ENCODE results near the gene PRPF39.
"Not testable (repeated sequence)": the region's sequence is repeated elsewhere in the genome, so short reads cannot be mapped to it uniquely, and the experiment has no call there.

Gene PRPF39, protein sequence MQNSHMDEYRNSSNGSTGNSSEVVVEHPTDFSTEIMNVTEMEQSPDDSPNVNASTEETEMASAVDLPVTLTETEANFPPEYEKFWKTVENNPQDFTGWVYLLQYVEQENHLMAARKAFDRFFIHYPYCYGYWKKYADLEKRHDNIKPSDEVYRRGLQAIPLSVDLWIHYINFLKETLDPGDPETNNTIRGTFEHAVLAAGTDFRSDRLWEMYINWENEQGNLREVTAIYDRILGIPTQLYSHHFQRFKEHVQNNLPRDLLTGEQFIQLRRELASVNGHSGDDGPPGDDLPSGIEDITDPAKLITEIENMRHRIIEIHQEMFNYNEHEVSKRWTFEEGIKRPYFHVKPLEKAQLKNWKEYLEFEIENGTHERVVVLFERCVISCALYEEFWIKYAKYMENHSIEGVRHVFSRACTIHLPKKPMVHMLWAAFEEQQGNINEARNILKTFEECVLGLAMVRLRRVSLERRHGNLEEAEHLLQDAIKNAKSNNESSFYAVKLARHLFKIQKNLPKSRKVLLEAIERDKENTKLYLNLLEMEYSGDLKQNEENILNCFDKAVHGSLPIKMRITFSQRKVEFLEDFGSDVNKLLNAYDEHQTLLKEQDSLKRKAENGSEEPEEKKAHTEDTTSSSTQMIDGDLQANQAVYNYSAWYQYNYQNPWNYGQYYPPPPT

DNA sequence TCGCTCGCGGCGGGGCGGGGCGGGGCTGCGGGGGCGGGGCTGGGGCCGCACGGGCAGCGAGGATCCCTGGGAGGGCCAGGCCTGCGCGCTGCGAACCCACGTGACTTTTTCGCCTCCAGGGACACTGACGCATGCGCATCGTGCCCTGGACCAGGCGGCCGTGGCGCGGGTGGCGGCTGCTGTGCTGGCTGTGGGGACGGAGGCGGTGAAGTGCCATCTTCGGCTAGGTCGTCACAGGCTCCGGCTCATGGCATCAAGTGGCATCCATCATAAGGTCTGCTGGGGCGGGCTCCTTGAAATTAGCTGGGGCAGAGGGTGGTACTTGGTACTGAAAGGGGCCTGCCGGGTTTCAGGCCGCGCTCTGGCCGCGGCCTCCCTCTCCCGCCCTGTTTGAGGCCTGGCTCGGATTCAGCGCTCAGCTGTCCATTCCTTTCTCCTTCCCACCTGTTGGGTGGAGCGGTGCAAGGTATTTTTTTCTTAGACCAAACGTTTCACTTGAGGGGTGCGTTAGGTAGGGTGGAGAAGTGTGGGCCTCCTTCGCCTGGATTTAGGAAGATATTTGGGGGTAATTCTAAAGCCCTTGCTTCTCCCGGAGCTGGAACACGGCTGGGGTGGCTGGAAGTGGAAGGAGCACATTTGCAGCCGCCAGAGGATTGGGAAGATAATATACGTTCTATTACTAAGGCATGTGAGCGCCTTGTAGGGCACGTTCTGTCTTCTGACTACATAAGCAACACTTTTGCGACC lies at the start of gene PRPF39:
TSS of gene PRPF39 (plus strand) at position 141 of the 747 bp plus-strand sequence. CDS start 11,124 bp downstream, outside the sequence.
- DNase-seq (ENCODE audit: low read depth in 2 of 2) = peak; percentile 92 to 95

- DNase-seq (ENCODE audit: low read depth in 2 of 2) = no peak
Observed at GRCh38 chr14:45034730-45035129, 49.2 kb upstream of the PRPF39 start.

- DNase-seq (ENCODE audit: low read depth in 2 of 2) = no peak
Observed at GRCh38 chr14:45038256-45038655, 45.7 kb upstream of the PRPF39 start.

DNA sequence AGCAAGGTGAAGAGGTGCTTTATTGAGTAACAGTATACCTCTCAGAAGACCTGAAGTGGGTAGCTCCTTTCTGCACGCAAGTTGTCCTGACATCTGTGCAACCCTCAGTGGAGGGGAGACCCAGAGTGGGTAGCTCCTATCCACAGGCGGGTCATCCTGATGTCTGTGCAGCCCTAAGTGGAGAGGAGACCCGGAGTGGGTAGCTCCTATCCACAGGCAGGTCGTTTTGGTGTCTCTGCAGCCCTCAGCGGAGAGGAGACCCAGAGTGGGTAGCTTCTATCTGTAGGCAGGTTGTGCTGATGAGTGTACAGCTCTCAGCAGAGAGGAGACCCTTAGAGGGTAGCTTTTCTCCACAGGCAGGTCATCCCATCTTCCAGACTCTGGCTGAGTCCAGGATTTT lies 45.1 kb upstream of the PRPF39 start:
- DNase-seq (ENCODE audit: low read depth in 2 of 2) = no peak

- no peak for DNase-seq (ENCODE audit: low read depth in 2 of 2)
Observed at GRCh38 chr14:45039390-45039789, 44.5 kb upstream of the PRPF39 start.

DNA sequence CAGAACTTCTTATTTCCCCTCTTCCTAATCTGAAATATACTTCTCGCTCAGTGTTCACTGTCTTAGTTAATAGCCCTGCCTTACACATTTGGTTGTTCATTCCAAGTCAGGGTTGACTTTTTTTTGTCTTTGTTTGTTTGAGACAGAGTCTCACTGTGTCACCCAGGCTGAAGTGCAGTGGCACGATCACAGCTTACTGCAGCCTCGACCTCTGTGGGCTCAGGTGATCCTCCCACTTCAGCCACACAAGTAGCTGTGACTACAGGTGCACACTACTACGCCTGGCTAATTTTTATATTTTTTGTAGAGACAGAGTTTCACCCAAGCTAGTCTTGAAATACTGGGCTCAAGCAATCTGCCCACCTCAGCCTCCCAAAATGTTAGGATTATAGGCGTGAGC lies 42.3 kb upstream of the PRPF39 start:
- no peak for DNase-seq (ENCODE audit: low read depth in 2 of 2)

- no peak for DNase-seq (ENCODE audit: low read depth in 2 of 2)
Observed at GRCh38 chr14:45044638-45045037, 39.3 kb upstream of the PRPF39 start.

DNA sequence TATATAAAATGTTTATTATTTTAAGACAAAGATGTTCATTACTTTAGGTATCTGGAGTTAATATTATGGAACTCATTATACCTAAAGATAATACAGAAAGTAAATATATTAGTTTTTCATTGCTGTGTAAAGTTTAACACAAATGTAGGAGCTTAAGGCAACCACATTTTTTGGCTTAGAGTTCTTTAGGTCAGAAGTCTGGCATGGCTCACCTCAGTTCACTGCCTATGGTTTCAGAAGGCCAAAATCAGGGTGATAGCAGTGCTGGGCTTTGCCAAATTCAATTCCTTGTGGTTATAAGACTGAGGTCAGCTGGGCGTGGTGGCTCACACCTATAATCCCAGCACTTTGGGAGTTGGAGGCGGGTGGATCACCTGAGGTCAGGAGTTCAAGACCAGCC lies 35.5 kb upstream of the PRPF39 start:
- no peak for DNase-seq (ENCODE audit: low read depth in 2 of 2)

DNA sequence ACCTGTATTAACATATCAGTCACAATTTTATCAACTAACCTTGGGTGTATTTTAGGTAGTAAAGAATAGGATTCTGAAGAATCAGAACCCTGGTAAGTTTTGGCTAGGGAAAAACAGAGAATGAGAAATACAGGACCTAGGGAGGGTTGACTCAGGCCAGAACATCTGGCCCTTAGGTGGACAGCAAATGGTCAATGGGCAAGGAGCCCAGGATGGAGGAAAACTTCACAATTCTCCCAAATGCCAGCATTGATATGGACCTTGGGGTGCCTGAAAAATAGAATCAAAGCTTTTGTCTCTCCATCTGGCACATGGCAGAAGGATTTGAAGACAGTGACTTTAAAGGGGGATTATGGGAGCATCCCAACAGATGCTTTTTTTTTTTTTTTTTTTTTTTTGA lies 32.7 kb upstream of the PRPF39 start:
- DNase-seq (ENCODE audit: low read depth in 2 of 2) = no peak

DNA sequence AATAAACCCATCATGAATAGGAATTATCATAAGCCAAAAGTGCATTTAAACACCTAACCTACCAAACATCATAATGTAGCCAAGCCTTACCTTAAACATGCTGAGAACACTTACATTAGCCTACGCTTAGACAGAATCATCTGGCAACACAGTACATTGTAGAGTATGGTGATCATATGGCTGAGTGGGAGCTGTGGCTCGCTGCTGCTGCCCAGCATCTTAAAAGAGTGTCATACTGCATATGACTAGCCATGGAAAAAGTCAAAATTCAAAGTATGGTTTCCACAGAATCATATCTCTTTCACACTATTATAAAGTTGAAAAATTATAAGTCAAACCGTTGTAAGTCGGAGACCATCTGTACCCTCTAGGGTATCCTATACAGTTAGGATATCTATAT lies 32.0 kb upstream of the PRPF39 start:
- DNase-seq (ENCODE audit: low read depth in 2 of 2) = no peak

DNA sequence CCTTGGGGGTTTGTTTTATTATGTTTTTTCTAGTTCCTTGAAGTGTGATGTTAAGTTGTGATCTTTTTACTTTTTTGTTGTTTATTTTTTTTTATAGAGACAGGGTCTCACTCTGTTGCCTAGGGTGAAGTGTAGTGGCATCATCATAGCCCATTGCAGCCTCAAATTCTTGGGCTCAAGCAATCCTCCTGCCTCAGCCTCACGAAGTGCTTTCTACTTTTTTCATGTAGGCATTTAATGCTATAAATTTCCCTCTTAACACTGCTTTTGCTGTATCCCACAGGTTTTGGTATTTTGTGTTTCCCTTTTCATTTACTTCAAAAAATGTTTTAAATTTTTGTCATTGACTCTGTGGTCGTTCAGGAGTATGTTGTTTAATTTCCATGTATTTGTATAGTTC lies 26.6 kb upstream of the PRPF39 start:
- no peak for DNase-seq (ENCODE audit: low read depth in 2 of 2)

DNA sequence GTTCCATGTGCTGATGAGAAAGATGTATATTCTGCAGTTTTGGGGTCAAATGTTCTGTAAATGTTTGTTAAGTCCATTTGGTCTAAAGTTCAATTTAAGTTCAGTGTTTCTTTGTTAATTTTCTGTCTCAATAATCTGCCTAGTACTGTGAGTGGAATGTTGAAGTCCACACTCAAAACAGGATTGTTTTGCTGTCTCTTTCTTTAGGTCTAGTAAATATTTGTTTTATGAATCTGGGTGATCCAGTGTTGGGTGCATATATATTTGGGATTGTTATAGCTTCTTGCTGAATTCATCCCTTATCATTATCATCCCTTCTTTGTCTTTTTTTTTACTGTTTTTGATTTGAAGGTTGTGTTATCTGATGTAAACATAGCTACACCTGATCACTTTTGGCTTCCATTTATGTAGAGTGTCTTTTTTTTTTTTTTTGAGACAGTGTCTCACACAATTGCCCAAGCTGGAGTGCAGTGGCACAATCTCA lies 26.0 kb upstream of the PRPF39 start:
- DNase-seq (ENCODE audit: low read depth in 2 of 2) = no peak

- no peak for DNase-seq (ENCODE audit: low read depth in 2 of 2)
Observed at GRCh38 chr14:45060551-45060950, 23.4 kb upstream of the PRPF39 start.

DNA sequence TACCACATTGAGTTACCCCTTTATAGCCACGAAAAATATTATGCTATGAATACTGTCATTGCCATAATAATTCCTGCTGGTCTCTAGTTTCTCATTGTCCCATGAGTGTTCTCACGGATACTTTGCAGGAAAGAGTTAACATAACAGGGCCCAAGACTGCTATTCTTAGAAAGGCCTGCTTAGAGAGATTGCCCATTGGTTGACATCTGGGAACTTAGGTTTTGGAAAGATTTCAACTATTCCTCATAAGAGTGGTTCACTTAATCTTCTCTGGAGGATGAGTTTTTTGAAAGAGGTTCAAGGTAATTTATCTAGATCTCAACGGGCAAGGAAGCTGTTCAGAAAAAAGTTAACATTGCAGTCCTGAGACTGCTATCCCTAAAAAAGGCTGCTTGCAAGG lies 18.4 kb upstream of the PRPF39 start:
- DNase-seq (ENCODE audit: low read depth in 2 of 2) = no peak

DNA sequence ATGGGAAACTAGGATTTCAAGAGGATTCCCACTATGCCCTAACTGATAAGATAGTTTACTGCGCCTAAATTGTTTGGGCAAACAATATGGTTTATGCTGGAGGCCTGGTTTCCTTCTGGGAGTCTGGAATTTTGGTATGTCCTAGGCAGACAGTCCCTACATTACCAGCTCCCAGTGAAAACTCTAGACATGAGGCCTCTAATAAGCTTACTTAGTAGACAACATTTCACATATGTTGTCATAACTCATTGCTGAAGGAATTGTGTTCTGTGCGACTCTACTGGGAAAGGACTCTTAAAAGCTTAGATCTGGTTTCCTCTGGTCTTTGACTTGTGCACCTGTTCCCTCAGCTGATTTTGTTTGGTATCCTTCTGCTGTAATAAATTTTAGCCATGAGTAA lies 18.0 kb upstream of the PRPF39 start:
- no peak for DNase-seq (ENCODE audit: low read depth in 2 of 2)

GRCh38 chr14:45066667-45067066 lies 17.2 kb upstream of the PRPF39 start:
- no peak for DNase-seq (ENCODE audit: low read depth in 2 of 2)

DNA sequence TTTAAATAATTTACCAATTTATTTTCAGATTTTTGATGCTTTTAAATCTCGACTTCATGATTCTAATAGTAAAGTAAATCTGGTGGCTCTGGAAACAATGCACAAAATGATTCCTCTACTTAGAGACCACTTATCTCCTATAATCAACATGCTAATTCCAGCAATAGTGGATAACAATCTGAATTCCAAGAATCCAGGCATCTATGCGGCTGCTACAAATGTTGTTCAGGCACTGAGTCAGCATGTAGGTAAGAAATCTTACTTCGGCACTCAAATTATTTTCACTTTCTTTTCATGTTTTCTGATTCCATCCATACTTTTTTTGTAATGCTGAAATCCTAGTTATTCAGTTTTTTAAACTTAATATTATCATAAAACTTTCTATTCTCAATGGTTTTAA lies 15.5 kb upstream of the PRPF39 start:
- no peak for DNase-seq (ENCODE audit: low read depth in 2 of 2)

DNA sequence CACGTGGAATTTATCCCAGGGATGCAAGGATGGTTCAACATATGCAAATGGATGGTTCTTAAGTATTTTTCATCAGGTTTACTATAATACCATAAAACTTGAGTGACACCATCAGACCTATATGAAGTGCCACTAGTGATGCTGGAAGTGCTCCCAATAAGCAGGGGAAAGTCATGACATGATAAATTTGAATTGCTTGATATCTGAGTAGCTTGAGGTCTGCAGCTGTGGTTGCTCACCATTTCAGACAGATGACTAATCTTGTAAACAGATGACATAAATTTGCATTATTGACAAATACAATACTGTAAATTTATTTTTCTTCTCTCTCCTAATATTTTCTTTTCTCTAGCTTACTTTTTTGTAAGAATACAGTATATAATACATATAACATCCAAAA lies 13.7 kb upstream of the PRPF39 start:
- no peak for DNase-seq (ENCODE audit: low read depth in 2 of 2)

DNA sequence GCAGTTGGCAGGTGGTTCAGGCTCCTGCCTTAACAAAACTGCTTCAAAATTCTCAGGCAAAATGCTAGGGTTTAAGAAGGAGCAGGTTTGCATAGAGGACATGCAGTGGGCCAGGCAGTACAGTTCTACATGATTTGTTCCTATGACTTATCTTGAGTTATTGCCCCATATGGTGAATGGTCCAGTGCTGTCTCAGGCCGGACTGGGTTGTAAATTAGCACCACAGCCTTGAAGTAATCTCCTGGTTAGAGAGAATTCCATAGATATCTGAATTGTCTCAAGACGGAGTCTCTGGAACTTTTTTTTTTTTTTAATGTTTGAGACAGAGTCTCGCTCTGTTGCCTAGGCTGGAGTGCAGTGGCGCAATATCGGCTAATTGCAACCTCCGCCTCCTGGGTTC lies 11.8 kb upstream of the PRPF39 start:
- no peak for DNase-seq (ENCODE audit: low read depth in 2 of 2)

GRCh38 chr14:45073231-45073879 lies 10.6 kb upstream of the PRPF39 start:
- no peak for DNase-seq (ENCODE audit: low read depth in 2 of 2)

- DNase-seq (ENCODE audit: low read depth in 2 of 2) = no peak
Observed at GRCh38 chr14:45078323-45078722, 5.6 kb upstream of the PRPF39 start.

GRCh38 chr14:45080416-45080968 lies 3.4 kb upstream of the PRPF39 start:
- not testable (repeated sequence) for DNase-seq (ENCODE audit: low read depth in 2 of 2)

All from stimulated activated CD8-positive, alpha-beta memory T cell treated with anti-CD3 and anti-CD28 coated beads, Interleukin-2, amount 100 ng/mL, for 48 hours (primary cell).